ENCODE results near the gene MAGEA1.

Gene MAGEA1

GRCh38 chrX:153206425-153207046 lies 27.5 kb downstream of the MAGEA1 start (continued):
- TF ChIP-seq, protein P1, sequence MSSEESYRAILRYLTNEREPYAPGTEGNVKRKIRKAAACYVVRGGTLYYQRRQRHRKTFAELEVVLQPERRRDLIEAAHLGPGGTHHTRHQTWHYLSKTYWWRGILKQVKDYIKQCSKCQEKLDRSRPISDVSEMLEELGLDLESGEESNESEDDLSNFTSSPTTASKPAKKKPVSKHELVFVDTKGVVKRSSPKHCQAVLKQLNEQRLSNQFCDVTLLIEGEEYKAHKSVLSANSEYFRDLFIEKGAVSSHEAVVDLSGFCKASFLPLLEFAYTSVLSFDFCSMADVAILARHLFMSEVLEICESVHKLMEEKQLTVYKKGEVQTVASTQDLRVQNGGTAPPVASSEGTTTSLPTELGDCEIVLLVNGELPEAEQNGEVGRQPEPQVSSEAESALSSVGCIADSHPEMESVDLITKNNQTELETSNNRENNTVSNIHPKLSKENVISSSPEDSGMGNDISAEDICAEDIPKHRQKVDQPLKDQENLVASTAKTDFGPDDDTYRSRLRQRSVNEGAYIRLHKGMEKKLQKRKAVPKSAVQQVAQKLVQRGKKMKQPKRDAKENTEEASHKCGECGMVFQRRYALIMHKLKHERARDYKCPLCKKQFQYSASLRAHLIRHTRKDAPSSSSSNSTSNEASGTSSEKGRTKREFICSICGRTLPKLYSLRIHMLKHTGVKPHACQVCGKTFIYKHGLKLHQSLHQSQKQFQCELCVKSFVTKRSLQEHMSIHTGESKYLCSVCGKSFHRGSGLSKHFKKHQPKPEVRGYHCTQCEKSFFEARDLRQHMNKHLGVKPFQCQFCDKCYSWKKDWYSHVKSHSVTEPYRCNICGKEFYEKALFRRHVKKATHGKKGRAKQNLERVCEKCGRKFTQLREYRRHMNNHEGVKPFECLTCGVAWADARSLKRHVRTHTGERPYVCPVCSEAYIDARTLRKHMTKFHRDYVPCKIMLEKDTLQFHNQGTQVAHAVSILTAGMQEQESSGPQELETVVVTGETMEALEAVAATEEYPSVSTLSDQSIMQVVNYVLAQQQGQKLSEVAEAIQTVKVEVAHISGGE (tag by site-specific recombination; conservative IDR thresholded peaks at IDR 0.05; ENCODE audit: low read depth) = no peak
- TF ChIP-seq ZNF24 (tag by site-specific recombination; IDR thresholded peaks at IDR 0.05) (no peak), MYNN (tag by site-specific recombination; IDR thresholded peaks at IDR 0.05; ENCODE audit: borderline replicate concordance) (no peak), SCRT2 (tag by site-specific recombination; IDR thresholded peaks at IDR 0.05) (no peak), OSR2 (tag by site-specific recombination; IDR thresholded peaks at IDR 0.05) (no peak), ZNF274 (IDR thresholded peaks at IDR 0.05; ENCODE audit: low read length) (no peak), ZNF274 (tag by site-specific recombination; IDR thresholded peaks at IDR 0.05; ENCODE audit: borderline replicate concordance) (no peak), ZBTB8A (tag by site-specific recombination; IDR thresholded peaks at IDR 0.05) (no peak), ZNF701 (tag by site-specific recombination; IDR thresholded peaks at IDR 0.05) (no peak)
- TF ChIP-seq, protein P2, sequence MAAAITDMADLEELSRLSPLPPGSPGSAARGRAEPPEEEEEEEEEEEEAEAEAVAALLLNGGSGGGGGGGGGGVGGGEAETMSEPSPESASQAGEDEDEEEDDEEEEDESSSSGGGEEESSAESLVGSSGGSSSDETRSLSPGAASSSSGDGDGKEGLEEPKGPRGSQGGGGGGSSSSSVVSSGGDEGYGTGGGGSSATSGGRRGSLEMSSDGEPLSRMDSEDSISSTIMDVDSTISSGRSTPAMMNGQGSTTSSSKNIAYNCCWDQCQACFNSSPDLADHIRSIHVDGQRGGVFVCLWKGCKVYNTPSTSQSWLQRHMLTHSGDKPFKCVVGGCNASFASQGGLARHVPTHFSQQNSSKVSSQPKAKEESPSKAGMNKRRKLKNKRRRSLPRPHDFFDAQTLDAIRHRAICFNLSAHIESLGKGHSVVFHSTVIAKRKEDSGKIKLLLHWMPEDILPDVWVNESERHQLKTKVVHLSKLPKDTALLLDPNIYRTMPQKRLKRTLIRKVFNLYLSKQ (tag by site-specific recombination; IDR thresholded peaks at IDR 0.05; ENCODE audit: borderline replicate concordance) = no peak

- TF ChIP-seq ZNF791 (tag by site-specific recombination; IDR thresholded peaks at IDR 0.05) = no peak
- TF ChIP-seq ZNF660 (tag by site-specific recombination; IDR thresholded peaks at IDR 0.05) = no peak
- TF ChIP-seq ZNF214 (tag by site-specific recombination; IDR thresholded peaks at IDR 0.05; ENCODE audit: borderline replicate concordance) = no peak
- TF ChIP-seq ZNF560 (tag by site-specific recombination; IDR thresholded peaks at IDR 0.05; ENCODE audit: borderline replicate concordance) = no peak
- no peaks in the 10 kb centered on the region for H3K4me1 ChIP-seq (ENCODE audit: control insufficient read depth, insufficient read depth, low read length)
- ChIA-PET POLR2A (no interaction called here), CTCF (no interaction called here)
- no peaks in the 10 kb centered on the region for H3K9me3 ChIP-seq (ENCODE audit: control insufficient read depth, insufficient read depth, low read depth, low read length)
- H3K4me3 ChIP-seq (ENCODE audit: low read depth, low read length) = no peak overlapping the region
- H3K36me3 ChIP-seq (ENCODE audit: control insufficient read depth in 2 of 2, insufficient read depth in 1 of 2, low read length in 2 of 2) = no peaks in the 10 kb centered on the region
- H3K27ac ChIP-seq (ENCODE audit: extremely low read depth, low read depth, low read length) = no peak overlapping the region
These were observed 30.3 kb downstream of the MAGEA1 start for GRCh38 chrX:153209347-153209746.

GRCh38 chrX:153214934-153215333 lies 35.9 kb downstream of the MAGEA1 start:
- Histone ChIP-seq H3K27ac (ENCODE audit: extremely low read depth, low read depth, low read length) (no peak overlapping the region), H3K4me1 (ENCODE audit: control insufficient read depth, insufficient read depth, low read length) (no peaks in the 10 kb centered on the region), H3K4me3 (ENCODE audit: low read depth, low read length) (no peak overlapping the region), H3K36me3 (ENCODE audit: control insufficient read depth in 2 of 2, insufficient read depth in 1 of 2, low read length in 2 of 2) (no peaks in the 10 kb centered on the region), H3K9me3 (ENCODE audit: control insufficient read depth, insufficient read depth, low read depth, low read length) (no peaks in the 10 kb centered on the region)
- POLR2A ChIA-PET = no interaction called here
- no peak for TF ChIP-seq ZNF146 (tag by site-specific recombination; IDR thresholded peaks at IDR 0.05)
- no peak for TF ChIP-seq ZNF843 (tag by site-specific recombination; IDR thresholded peaks at IDR 0.05)
- TF ChIP-seq GLI4 (tag by site-specific recombination; IDR thresholded peaks at IDR 0.05) = no peak
- TF ChIP-seq ZBTB17 (tag by site-specific recombination; IDR thresholded peaks at IDR 0.05) = no peak
- TF ChIP-seq ZBTB21 (tag by site-specific recombination; IDR thresholded peaks at IDR 0.05) = no peak
- no peak for TF ChIP-seq SCRT2 (tag by site-specific recombination; IDR thresholded peaks at IDR 0.05)
- TF ChIP-seq ZFP69B (tag by site-specific recombination; IDR thresholded peaks at IDR 0.05) = no peak
- TF ChIP-seq ZNF362 (tag by site-specific recombination; IDR thresholded peaks at IDR 0.05) = no peak
- no peak for TF ChIP-seq ZNF121 (tag by site-specific recombination; IDR thresholded peaks at IDR 0.05)
- no peak for TF ChIP-seq ZNF416 (tag by site-specific recombination; IDR thresholded peaks at IDR 0.05)
- CTCF ChIA-PET = no interaction called here

Data from HEK293 (cell line).